Ishikawa (cell line): ENCODE measurements around the gene TRAFD1.

ENCODE experiments used
- CEBPB ChIP-seq: IDR thresholded peaks from 2 replicates; pipeline ENCODE4 v1.6.1; 2012
- CREB1 ChIP-seq: IDR thresholded peaks from 2 replicates; pipeline ENCODE4 v1.6.1; 2012; ENCODE audit warnings: low read depth
- EGR1 ChIP-seq: IDR thresholded peaks from 2 replicates; pipeline ENCODE4 v1.6.1; 2012
- EP300 ChIP-seq: IDR thresholded peaks from 2 replicates; pipeline ENCODE4 v1.6.1; 2012; ENCODE audit warnings: borderline replicate concordance
- FOXM1 ChIP-seq: IDR thresholded peaks from 2 replicates; pipeline ENCODE4 v1.6.1; 2012; ENCODE audit warnings: low read depth, borderline replicate concordance
- NFIC ChIP-seq: IDR thresholded peaks from 2 replicates; pipeline ENCODE4 v1.6.1; 2012
- RAD21 ChIP-seq: IDR thresholded peaks from 2 replicates; pipeline ENCODE4 v1.6.1; 2012; ENCODE audit warnings: low read depth
- TAF1 ChIP-seq: IDR thresholded peaks from 2 replicates; pipeline ENCODE4 v1.6.1; 2012; ENCODE audit warnings: low read depth, mild to moderate bottlenecking
- TCF12 ChIP-seq: IDR thresholded peaks from 2 replicates; pipeline ENCODE4 v1.6.1; 2012; ENCODE audit warnings: low read depth
- TEAD4 ChIP-seq: IDR thresholded peaks from 2 replicates; pipeline ENCODE4 v1.6.1; 2012
- YY1 ChIP-seq: IDR thresholded peaks from 2 replicates; pipeline ENCODE4 v1.6.1; 2012; ENCODE audit warnings: low read depth
- ZBTB7A ChIP-seq: IDR thresholded peaks from 2 replicates; pipeline ENCODE4 v1.6.1; 2012; ENCODE audit warnings: low read depth
- TF ChIP-seq, protein P1 (sequence below): IDR thresholded peaks from 2 replicates; pipeline ENCODE4 v1.6.1; 2012
- TF ChIP-seq, protein P2 (sequence below): IDR thresholded peaks from 2 replicates; pipeline ENCODE4 v1.6.1; 2012; ENCODE audit warnings: low read depth, mild to moderate bottlenecking
- TF ChIP-seq, protein P3 (sequence below): IDR thresholded peaks from 2 replicates; pipeline ENCODE4 v1.6.1; 2012

TRAFD1 gene

DNA sequence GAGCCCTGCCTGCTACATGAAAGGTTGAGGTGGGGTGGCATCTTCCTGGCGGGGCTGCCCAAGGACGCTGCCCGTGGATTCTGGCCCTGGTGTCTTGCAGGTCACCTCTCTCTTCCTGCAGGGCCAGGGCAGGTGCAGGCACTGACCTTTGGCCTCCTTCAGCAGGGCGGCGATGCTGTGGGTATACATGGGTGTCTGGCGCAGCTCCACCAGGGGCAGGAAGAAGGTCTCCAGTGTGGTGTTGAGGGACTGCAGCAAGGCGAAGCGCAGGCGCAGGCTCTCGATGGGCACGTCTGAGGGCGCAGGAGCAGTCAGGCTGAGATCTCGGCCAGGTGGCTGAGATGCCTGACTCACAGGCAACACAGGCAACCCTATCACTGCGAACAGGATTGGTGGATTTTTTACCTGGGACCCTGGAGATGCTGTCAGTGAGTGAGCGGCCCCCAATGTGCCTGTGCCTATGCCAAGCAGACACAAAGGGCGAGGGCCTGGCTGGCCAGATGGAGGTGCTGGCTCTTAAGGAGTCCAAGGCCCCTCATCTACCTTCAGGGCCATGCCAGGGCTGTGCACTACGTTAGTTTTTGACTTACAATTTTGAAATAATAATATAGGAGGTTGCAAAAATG, 45.7 kb downstream of the TRAFD1 start:
- TF ChIP-seq ZBTB7A: no peak
- no peak for TF ChIP-seq NFIC
- TF ChIP-seq, protein P1, sequence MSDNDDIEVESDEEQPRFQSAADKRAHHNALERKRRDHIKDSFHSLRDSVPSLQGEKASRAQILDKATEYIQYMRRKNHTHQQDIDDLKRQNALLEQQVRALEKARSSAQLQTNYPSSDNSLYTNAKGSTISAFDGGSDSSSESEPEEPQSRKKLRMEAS: no peak
- TF ChIP-seq TEAD4: no peak
- no peak for TF ChIP-seq CREB1
- TF ChIP-seq, protein P2, sequence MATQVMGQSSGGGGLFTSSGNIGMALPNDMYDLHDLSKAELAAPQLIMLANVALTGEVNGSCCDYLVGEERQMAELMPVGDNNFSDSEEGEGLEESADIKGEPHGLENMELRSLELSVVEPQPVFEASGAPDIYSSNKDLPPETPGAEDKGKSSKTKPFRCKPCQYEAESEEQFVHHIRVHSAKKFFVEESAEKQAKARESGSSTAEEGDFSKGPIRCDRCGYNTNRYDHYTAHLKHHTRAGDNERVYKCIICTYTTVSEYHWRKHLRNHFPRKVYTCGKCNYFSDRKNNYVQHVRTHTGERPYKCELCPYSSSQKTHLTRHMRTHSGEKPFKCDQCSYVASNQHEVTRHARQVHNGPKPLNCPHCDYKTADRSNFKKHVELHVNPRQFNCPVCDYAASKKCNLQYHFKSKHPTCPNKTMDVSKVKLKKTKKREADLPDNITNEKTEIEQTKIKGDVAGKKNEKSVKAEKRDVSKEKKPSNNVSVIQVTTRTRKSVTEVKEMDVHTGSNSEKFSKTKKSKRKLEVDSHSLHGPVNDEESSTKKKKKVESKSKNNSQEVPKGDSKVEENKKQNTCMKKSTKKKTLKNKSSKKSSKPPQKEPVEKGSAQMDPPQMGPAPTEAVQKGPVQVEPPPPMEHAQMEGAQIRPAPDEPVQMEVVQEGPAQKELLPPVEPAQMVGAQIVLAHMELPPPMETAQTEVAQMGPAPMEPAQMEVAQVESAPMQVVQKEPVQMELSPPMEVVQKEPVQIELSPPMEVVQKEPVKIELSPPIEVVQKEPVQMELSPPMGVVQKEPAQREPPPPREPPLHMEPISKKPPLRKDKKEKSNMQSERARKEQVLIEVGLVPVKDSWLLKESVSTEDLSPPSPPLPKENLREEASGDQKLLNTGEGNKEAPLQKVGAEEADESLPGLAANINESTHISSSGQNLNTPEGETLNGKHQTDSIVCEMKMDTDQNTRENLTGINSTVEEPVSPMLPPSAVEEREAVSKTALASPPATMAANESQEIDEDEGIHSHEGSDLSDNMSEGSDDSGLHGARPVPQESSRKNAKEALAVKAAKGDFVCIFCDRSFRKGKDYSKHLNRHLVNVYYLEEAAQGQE: no peak
- no peak for TF ChIP-seq RAD21
- TF ChIP-seq CEBPB: no peak
- no peak for TF ChIP-seq TAF1
- no peak for TF ChIP-seq EP300
- TF ChIP-seq TCF12: no peak
- TF ChIP-seq EGR1: no peak
- no peak for TF ChIP-seq FOXM1
- TF ChIP-seq, protein P3, sequence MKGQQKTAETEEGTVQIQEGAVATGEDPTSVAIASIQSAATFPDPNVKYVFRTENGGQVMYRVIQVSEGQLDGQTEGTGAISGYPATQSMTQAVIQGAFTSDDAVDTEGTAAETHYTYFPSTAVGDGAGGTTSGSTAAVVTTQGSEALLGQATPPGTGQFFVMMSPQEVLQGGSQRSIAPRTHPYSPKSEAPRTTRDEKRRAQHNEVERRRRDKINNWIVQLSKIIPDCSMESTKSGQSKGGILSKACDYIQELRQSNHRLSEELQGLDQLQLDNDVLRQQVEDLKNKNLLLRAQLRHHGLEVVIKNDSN: no peak
- TF ChIP-seq YY1: no peak

DNA sequence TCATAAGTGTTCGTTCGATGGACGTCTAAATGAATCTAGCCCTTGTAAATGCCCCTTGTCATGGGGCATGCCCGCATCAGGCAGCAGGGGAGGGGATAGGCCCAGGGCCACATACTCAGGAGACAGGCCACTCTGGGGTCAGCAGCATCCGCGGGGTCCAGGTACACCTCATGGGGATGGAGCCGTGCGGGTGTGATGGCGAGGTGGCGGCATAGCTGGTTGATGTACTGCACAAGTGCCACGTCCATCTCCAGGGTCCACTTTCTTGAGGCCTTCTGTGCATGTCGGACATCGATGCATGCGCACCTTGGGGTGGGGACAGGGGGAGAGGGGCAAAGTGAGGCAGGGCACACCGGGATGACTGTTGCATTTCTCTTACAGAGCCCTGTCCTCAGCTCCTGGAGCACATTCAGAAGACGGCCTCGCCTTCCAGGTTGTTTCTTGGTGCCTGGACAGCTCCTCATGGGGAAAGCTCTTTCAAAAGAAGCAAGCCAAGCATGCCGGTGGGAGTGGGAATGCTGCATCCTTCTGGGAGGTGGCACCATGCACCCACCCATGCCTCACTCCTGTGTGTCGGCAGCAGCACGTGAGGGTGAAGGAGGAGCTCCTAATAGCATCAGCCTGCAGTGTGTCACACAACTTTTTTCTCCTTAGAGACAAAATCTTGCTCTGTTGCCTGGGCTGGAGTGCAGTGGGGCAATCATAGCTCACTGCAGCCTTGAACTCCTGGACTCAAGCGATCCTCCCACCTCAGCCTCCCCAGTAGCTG, 47.4 kb downstream of the TRAFD1 start:
- TF ChIP-seq RAD21 (no peak), TCF12 (no peak), CEBPB (no peak), TAF1 (no peak), EP300 (no peak), YY1 (no peak), NFIC (no peak), EGR1 (no peak), ZBTB7A (no peak), CREB1 (no peak), TEAD4 (no peak), FOXM1 (no peak)
- TF ChIP-seq, protein P3: no peak
- TF ChIP-seq, protein P2: no peak
- TF ChIP-seq, protein P1: no peak

DNA sequence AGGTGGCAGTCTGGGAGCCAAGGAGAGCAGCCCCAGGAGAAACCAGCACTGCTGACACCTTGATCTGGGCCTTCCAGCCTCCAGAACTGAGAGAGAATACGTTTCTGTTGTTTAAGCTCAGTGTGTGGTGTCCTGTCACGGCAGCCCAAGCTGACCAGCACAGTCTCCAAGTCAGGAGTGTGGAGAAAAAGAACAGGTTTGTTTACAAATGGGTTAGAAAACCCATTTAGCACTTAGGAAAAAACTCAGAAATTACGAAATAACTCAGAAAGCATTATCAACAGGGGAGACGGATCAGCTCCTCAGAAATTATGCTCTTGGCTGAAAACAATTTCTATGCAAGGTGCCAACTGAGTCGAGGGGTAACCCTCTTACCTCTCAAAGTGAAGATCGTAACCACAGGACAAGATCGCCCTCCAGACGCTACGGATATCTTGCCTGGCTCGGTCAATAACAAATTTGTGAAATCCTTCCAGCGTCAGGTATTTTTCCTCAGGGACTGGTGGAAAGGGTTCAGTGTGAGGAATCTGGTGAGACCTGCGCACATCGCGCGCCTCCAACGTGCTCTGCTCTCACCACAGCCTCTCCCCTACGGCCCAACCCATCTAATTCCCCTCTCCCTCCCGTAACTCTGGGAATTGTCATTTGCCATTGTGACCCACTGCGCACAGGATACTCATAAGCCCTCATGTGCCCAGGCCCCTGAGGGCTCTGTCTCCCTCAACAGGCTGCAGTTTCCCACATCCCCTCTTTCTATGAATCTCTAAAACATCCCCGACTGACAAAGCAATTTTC, 50.2 kb downstream of the TRAFD1 start:
- TF ChIP-seq RAD21: no peak
- TF ChIP-seq EGR1: no peak
- TF ChIP-seq TEAD4: no peak
- TF ChIP-seq CREB1: no peak
- TF ChIP-seq EP300: no peak
- TF ChIP-seq, protein P2: no peak
- TF ChIP-seq ZBTB7A: no peak
- TF ChIP-seq, protein P3: no peak
- no peak for TF ChIP-seq CEBPB
